HG03175 (cell line): ENCODE results near the gene FNBP1L.

ENCODE experiments used
- ATAC-seq: cut with Tn5 transposase; IDR thresholded peaks from one replicate; pipeline ENCODE4 v1.9.1; 2021; ENCODE audit warnings: mild to moderate bottlenecking, moderate library complexity; ENCODE audit not compliant: unreplicated experiment

The FNBP1L gene

DNA sequence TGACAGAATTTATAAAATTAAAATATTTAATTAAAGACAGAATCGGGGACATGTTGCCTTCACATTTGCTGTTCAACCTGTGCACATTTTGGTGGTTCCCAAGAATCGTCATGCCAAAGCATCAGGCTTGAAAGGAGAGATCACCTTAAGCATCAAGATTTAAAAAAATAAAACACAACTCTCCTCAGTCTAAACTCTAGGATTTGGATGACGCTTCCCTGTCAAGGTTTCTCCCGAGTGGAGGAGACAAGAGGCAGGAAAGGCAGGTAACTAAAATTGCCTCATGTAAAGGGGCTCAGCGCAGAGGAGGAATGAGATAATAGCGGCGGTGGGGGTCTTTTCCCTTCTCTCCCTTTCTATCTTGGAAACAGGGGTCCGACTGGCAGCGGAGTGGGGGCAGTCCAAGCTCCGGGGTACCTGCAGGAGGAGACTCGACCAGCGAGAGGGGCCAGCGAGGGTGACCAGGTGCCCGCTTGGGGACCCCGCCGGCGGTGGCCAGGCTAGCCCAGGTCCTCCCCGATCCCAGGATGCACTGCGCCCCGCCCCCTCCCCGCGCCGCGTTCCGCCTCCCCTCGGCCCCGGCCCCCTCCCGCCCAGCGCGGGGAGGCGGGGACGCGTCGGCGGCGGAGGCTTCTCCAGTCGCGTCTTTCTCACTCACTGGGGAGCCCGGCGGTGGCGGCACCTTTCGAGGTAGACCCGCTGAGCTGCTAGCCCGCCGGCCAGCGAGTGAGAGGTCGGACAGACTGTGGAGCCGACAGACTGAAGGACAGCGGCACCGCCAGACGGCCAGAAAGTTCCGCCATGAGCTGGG, at the start of gene FNBP1L:
TSS of gene FNBP1L (plus strand) at position 638 of the 811 bp plus-strand sequence. CDS start at position 802, 164 bp downstream.
- no peak for ATAC-seq

DNA sequence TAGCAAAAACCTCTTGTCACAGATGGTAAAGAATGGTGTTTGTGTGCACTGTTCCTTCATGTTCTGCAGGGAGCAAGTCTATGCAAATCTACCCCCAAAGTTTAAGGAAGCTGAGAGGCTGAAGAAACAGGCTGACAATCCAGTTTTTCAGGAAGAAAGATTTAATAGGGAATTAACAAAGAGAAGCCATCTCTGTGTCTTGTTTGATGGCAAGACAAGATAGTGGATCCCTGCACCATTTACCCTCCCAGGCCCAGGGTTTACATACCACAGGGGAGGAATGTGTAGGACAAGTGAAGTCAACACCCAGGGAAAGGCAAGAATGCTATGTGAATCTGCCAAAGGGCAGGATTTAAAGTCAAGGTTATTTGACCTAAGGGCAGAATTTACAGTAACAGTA, 48.1 kb upstream of the FNBP1L start:
- no peak for ATAC-seq

DNA sequence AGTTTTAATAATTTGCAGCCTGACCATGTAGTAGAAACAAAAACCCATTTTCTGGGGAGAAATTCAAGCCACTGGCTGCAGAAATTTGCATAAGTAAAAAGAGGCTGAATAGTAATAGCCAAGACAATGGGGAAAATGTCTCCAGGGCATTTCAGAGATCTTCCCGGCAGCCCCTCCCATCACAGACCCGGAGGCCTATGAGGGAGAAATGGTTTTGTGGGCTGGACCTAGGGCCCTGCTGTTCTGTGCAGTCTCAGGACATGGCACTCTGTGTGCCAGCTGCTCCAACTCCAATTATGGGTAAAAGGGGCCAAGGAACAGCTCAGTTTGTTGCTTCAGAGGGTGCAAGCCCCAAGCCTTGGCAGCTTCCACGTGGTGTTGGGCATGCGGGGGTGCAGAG, 39.7 kb upstream of the FNBP1L start:
- ATAC-seq: no peak

DNA sequence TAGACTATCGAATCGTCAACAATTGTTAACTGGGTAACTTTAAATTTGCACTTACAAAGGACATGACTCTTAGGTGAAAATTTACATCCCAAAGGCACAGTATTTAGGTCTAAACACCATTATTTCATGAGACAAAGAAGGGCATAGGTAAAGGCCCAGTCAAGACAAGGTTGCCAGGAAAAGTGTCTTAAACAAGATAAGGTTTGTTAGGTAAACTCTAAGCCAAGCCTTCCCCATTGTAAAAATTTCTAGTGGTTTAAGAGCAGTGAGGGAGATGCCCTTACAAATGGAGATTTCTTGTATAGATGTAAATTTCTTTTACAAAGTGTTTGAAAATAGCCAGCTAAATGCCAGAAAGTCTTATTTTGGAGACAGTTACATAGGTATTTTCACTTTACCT, 36.9 kb upstream of the FNBP1L start:
- ATAC-seq: no peak

DNA sequence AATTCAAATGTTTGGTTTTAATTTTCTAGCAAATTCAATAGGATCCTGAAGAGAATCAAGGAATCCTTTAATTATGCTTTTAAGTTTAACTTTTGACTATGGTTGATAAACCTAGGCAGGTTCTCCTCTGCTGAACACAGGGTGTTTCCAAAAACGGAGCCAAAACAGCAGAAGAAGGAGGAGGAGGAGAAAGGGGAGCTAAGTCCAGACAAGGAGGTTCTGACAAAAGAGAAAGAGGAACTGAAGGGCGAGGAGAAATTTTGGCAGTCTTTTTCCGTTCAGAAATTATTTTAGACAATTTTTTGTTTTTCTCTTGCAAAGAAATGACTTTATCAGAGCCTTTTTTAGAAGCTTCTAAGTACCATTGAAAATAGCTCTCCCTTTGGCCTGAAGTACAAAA, 33.2 kb upstream of the FNBP1L start:
- no peak for ATAC-seq

DNA sequence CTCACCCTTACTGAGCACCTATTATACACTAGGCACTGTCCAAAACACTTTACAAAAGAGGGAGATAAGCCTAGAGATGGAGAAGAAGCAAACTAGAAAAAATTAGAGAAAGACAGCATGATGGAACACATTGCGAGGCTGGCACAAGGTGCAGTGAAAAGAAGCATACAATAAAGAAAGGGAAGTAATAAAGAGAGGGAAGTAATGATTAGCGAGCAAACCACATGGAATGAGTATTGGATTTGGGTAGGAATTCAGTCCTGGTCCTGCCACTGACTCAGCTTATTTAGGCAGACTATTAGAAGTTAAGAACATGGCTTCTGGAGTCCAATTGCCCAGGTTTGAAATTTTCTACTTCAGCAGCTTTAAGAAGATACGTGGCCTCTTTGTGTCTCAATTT, 32.6 kb upstream of the FNBP1L start:
- no peak for ATAC-seq

DNA sequence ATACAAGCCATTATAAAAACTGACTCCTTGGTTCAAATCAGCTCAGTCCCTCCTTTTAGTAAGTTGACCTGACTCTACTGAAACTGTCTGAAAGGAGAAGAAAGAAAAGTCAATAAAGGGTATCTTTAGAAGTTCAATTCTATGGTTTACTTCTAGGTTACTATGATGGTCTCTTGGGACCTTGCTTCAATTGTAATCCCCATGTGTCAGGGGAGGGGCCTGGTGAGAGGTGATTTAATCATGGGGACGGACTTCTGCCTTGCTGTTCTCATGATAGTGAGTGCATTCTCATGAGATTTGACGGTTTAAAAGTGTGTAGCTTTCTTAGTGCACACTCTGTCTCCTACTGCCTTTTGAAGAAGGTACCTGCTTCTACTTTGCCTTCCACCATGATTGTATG, 31.7 kb upstream of the FNBP1L start:
- ATAC-seq: no peak

DNA sequence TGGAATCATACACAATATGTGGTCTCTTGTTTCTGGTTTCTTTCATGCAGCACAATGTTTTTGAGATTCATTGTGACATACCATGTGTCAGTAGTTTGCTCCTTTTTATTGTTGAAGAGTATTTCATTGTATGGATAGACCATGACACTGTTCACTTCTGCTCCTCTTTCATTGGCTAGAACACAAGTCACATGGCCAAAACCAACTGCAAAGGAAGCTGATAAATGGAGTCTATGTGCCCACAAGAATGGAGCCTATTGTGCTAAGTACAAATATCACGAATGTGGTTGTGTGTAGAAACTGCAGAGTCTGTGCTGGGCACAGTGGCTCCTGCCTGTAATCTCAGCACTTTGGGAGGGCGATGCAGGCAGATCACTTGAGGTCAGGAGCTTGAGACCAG, 28.6 kb upstream of the FNBP1L start:
- no peak for ATAC-seq

DNA sequence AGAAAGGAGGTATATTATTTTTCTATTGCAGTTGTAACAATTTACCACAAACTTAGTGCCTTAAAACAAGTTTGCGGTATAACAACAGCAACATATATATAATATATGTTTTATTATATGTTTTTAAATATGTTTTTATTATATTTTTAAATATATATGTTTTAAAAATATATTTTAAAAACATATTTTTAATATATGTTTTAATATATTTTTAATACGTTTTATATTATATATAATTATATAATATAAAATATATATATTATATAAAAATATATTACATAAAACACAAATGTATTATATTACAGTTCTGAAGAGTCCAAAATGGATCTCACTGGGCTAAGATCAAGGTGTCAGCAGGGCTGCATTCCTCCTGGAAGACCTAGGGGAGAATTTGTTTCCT, 27.5 kb upstream of the FNBP1L start:
- ATAC-seq: no peak

DNA sequence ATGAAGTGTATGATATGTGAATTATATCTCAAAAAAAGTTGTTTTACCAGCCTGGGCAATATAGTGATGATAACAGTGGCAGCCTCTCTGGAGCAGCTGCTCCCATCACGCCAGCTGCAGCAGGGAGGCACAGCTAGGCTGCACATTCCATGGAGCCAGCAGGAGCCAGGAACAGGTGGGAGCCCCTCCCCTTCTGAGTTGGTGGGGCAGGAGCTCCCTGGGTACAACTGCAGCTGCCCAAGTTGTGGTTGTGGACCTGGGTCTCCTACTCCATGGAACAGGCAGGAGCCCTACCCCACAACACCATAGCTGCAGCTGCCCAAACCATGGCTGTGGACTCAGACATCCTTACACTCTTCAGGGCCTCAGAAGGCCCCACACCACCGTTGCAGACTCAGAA, 21.7 kb upstream of the FNBP1L start:
- ATAC-seq: no peak

DNA sequence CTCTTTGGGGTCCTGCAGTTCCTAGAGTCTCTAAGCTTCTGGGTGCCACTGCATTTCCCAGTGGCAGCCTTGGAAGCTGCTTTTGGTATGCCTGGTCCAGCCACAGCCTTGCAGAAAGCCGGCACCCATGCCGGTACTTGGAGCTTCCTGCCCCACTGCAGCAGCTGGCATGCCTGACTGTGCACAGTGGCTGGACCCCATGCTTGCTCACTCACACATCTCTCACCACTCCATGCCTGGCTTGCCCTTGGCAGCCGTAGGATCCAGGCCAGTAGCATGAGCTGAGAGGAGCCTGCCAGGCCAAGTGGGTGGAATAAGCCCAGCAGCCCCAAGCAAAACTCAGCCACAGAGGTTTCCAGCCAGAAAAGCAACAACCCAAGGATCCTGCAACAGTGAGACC, 20.3 kb upstream of the FNBP1L start:
- no peak for ATAC-seq

DNA sequence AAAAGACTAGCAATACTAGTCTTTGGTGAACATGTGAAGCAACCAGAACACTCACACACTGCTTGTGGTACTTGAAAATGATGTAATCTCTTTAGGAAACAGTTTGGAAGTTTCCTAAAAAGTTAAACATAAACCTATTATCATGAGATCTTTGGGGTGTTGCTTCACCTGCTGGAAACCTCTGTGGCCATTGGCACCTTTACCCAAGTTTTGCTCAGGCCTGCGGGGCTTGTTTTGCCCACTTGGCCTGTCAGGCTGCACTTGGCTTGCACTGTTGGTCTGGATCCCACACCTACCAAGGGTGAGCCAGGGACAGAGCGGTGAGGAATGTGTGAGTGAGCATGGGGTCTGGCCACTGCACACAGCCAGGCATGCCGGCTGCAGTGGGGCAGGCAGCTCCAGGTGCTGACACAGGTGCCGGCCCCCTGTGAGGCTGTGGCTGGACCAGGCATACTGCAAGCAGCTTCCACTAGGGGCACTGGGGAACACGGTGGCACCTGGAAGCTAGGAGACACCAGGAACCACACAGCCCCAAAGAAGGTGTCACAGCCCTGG, 14.4 kb upstream of the FNBP1L start:
- ATAC-seq: no peak

DNA sequence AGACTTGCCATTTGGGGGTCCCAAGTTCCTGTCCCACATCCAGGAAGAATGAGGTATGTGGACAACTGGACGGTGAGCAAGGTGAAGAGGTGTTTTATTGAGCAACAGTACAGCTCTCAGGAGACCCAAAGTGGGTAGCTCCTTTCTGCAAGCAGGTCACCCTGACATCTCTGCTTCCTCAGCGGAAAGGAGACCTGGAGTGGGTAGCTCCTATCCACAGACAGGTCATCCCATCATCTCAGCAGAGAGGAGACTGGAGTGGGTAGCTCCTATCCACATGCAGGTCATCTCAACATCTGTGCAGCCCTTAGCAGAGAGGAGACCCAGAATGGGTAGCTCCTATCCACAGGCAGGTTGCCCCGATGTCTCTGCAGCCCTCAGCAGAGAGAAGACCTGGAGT, 13.8 kb upstream of the FNBP1L start:
- no peak for ATAC-seq

DNA sequence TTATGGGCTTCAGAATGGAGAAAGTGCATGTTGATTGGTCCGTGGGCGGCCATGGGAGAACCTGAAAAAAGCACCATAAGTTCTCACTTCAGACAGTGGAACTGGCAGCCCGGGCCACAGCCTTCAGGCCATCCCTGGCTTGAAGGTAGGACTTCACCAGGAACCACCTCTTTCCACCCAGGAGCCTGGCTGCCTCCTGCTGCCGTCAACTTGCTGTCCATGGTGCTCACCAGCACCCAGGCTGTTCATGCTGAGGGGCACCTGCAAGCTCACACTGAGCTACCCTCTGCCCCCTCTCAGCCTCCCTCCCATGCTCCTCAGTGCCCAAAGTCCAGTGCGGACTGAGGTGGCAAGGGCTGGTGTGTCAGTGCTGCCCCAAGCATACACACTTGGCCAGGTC, 12.9 kb upstream of the FNBP1L start:
- ATAC-seq: no peak

DNA sequence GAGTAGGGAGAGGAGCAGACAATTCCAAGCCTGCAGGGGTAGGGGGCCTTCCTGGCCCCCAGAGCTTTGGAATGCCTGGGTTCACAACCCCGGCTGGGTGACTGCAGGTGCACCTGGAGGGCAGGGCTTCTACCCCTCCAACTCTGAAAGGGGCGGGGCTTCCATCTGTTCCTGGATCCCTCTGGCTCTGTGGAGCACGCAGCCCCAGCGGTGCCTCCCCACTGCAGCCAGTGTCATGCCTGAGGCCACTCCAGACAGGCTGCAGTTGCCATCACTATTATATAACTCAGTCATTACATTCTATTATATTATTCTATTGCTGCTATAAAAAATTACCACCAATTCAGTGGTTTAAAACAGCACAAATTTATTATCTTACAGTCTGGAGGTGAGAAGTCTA, 12.5 kb upstream of the FNBP1L start:
- no peak for ATAC-seq

DNA sequence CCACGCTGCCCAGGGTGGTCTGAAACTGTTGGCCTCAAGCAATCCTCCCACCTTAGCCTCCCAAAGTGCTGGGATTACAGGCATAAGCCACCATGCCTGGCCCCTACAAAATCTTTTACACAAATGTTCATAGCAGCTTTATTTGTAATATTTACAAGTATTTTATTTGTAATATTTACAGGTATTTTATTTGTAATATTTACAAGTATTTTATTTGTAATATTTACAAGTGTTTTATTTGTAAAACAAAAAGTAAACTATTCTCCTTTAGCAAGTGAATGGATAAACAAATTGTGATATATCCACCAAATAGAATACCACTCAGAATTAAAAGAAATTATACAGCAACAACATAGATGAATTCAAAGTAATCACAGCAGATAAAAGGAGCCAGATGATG, 11.4 kb upstream of the FNBP1L start:
- ATAC-seq: no peak

DNA sequence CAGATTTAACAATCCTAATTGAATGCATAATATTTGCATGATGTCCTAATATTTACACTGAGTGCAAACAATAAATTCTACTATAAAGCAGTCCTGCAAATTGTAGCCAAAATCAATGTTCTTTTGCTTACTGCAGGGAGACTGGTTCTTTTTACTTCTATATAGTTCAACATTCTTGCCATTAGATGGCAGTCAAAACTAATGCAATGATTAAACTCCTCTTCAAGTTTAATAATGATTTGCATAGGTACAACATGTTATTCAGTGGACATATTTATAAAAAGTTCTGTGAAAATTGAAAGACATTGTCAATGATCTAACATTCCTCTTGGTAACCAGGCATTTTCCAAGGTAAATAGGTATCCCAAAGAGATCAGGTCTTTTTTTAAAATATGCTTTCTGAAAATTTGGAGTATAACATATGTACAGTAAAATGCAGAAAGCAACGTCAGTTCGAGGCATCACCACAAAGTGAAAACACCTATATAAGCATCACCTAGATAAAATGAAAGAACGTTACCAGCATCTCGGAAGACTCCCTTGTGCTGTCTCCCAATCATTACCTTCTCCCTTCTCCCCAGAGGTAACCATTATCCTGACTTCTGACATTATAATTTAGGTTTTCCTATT, 9.8 kb upstream of the FNBP1L start:
- no peak for ATAC-seq

DNA sequence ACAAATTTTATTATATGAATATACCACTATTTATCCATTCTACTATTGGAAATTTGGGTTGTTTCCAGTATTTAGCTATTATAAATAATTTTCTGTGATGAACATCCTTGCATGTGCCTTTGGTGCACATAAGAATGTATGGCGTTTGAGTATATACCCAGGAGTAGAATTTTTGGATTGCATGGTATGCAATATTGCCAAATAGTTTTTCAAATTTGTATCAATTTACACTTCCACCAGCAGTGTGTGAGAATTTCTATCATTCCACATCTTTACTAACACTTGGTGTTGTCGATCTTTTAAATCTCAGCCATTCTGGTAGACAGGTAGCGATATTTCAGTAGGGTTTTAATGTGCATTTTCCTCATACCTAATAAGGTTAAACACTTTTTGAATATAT, 9.2 kb upstream of the FNBP1L start:
- ATAC-seq: no peak

DNA sequence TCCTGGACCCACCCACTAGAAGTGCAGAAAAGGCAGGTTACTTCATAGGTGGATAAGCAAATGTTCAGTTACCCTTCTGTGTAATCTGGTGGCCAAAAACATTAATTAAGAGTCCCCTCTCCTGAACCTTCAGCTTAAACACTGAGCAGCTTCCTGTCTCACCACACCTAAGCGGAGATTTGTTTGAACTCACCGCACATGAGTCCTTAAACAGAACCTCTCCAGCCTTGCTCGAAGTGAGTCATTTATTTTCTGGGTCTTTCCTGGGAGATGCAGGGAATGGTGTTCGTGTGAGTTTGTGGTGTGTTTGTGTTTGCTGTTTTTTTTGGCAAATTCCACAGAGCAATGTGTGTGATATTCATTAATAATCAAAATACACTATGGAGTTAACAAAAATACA, 7.6 kb upstream of the FNBP1L start:
- no peak for ATAC-seq

DNA sequence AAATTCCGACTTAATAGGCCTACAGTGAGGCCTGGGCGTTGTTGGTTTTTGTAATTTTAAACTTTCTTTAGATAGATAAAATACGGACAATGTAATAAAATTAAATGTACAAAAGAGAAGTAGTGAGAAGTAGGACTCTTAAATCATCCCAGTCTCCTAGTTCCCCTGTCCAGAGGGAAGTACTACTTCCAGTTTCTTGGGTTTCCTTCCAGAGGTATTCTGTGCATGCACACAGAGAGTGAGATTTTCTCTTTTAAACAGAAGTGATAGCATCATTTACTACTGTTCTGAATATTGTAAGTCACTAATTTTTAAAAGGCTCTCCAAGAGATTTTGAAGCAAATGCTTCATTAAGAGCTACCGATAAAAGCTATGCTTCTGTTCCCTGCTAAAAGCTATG, 7.2 kb upstream of the FNBP1L start:
- no peak for ATAC-seq

DNA sequence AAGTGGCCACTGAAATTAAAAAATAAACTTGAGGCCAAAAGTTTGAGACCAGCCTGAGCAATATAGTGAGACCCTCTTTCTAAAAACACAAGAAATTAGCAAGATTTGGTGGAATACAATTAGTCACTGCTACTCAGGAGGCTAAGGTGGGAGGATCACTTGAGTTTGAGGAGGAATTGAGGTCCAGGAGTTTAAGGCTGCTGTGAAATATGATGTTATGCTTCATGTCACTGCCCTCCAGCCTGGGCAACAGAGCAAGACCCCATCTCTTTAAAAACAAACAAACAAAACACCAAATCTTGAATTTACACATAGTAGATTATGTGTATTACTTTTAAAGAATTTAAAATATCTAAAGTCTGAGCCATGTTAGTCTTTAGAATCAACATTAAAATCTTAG, 6.3 kb upstream of the FNBP1L start:
- no peak for ATAC-seq

DNA sequence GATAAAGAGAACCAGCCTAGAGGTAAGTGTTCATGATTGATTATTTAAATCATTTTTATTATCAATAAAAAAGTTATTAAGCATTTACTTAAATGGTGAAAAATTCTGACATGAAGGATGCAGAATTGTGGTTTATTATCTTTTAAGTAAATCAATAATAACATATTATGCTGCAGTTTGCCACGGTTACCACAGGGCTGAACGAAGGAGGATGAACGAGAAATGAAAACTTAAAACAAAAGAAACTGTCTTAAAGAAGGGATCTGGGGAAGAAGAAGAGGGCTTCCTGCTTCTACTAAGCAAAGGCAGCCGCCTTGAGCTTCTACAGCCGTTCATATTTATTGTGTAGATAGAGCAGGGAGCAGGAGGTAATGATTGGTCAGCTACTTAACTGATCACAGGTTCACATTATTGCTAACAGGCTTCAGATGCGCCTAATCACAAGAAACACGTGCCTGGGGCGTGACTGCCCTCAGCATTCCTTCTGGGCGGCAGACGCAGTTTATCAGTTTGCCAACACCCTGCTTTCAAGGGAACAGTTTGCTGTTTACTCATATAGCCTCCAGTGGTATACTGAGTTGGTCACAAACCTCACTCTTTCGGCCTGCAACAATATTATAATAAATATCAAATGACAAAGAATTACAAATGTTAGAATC, 5.8 kb upstream of the FNBP1L start:
- no peak for ATAC-seq
